IPS DF 4.7 (cell line): ENCODE data around the gene ABL2.
"Not testable (repeated sequence)": the region's sequence is repeated elsewhere in the genome, so short reads cannot be mapped to it uniquely, and the experiment has no call there.

Experiments
- DNase-seq: peaks from one replicate; pipeline ENCODE4 v3.0.0-alpha.2; 2013; ENCODE audit warnings: low spot score; ENCODE audit errors: extremely low read depth

The ABL2 gene

GRCh38 chr1:179217943-179218507 lies 11.5 kb downstream of the ABL2 start:
- no peak for DNase-seq

GRCh38 chr1:179213317-179213716 lies 16.2 kb downstream of the ABL2 start:
- not testable (repeated sequence) for DNase-seq

GRCh38 chr1:179208681-179209477 lies 20.6 kb downstream of the ABL2 start:
- DNase-seq = no peak

GRCh38 chr1:179206812-179207211 lies 22.7 kb downstream of the ABL2 start:
- DNase-seq = no peak

DNA sequence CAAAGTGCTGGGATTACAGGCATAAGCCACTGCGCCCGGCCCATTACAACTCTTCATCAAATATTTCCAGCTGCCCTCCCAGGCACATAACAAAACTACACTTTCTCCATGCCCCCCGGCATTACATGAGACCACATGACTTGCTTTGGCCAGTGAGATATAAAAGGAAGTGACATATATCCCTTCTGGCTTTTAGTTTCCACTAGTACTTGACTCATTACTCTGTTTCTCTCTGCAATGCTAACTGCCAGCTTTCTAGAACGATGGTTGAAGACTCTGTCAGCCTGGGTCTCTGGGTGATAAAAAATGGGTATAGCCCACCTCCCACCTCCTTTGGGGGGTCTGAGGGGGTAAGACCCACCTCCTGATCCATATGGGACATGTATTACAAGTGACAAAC lies 24.2 kb downstream of the ABL2 start:
- DNase-seq = no peak

DNA sequence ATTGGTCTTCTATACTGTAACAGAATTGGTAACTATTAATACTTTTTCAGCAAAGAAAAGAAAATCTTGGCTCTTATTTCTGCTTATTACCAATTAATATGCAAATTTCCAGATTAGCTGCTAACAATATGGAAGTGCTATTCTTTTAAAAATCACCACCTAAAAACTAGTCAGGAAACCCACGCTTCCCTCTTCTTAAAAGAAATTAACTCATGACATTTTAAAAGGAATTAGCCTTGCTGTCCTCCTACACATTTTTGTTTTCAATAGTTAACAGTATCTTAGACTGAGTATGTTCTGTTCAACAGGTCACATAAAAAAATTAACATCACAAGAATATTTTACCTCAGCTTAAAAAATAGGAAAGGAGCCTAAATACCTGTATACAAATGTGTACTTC lies 27.3 kb downstream of the ABL2 start:
- DNase-seq = no peak

- DNase-seq = no peak
Measured at GRCh38 chr1:179200586-179200985, 28.9 kb downstream of the ABL2 start.

- DNase-seq = no peak
Measured at GRCh38 chr1:179197690-179198297, 31.7 kb downstream of the ABL2 start.

GRCh38 chr1:179195857-179196256 lies 33.6 kb downstream of the ABL2 start:
- DNase-seq = not testable (repeated sequence)

DNA sequence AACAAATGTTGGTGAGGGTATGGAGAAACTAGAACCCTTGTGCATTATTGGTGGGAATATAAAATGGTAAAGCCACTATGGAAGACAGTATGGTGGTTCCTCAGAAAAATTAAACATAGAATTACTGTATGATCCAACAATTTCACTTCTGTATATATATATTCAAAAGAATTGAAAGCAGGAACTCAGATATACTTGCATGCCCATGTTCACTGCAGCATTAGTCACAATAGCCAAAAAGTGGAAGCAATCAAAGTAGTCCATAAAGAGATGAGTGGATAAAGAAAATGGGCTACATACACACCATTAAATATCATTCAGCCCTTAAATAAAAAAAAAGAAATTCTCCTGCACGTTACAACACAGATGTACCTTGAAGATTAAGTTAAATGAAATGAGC lies 34.1 kb downstream of the ABL2 start:
- DNase-seq = no peak

DNA sequence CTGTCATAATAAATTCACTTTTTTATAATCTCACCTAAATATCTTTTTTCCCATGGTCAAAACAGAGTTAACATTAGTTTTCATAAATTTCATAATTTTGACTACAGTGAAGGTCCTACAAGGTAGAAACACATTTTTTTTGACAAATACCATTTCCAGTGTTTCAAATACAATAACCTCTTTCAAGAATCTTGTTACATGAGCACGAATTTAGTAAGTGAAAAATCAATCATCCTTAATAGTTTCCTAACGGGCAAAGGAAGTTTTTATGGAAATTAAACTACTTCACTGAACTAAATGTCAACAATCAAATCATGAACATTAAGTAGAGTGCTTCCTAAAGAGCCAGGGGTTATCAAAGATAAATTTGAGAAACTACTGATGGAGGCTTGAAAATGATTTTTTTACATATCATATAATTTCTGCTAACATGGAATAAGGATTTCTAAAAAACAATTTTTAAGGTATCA lies 35.4 kb downstream of the ABL2 start:
- no peak for DNase-seq

- no peak for DNase-seq
Measured at GRCh38 chr1:179190861-179191260, 38.6 kb downstream of the ABL2 start.

DNA sequence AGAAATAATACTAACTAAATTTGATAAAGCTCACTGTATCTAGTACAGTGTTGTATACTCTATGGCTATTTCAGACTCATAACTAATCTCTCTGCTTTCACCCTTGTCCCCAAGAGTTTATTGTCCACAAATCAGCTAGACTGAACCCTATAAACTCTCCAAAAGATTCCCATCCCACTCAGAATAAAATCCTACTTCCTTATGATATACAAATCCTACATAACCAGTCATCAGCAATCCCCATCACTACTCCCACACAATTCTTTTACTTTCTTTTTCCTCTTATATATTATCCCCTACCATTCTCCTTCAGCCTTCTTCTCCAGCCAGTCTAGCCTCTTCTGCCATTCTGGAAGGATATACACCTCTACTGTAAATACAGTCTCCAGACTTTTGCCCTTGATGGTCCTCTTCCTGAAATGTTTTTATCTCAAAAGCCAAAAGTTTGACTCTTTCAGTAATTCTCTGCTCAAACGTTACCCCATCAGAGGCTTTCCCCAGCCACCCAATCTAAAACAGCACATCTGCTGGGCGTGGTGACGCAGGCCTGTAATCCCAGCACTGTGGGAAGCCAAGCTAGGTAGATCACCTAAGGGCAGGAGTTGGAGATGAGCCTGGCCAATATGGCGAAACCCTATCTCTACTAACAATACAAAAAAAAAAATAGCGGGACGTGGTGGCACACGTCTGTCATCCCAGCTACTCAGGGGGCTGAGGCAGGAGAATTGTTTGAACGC lies 41.6 kb downstream of the ABL2 start:
- DNase-seq = no peak

GRCh38 chr1:179187043-179187442 lies 42.4 kb downstream of the ABL2 start:
- no peak for DNase-seq

DNA sequence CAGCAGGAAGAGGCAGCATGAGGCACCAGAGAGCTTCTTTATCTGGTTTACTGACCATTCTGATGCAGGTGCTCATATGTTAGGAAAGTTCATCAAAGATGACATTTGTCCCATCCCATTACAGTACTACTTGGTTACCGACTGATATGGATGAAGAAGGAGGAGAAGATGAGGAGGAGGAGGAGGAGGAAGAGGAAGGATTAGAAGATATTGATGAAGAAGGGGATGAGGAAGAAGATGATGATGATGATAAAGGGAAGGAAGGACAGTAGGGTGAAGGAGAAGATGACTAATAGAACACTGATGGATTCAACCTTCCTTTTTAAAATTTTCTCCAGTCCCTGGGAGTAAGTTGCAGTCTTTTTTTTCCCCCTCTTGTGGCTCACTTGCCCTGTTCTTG lies 45.1 kb downstream of the ABL2 start:
- DNase-seq = no peak

DNA sequence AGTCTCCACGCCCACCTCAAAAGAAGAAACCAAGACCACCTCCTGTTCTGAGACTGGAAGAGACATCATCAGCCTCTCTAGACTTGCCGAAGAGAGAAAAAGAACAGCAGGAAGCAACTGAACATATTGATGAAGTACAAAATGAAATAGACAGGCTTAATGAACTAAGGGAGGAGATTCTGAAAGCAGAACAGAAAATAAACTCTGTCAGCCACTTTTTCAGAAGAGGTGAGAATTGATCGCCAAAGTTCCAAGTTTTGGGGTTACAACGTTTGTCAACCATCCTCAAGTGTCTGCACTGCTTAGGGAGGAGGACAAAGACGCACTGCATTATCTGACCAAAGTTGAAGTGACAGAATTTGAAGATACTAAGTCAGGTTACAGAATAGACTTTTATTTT lies 45.6 kb downstream of the ABL2 start:
- no peak for DNase-seq

GRCh38 chr1:179178950-179179349 lies 50.5 kb downstream of the ABL2 start:
- DNase-seq = no peak

- no peak for DNase-seq
Measured at GRCh38 chr1:179178183-179178582, 51.3 kb downstream of the ABL2 start.

DNA sequence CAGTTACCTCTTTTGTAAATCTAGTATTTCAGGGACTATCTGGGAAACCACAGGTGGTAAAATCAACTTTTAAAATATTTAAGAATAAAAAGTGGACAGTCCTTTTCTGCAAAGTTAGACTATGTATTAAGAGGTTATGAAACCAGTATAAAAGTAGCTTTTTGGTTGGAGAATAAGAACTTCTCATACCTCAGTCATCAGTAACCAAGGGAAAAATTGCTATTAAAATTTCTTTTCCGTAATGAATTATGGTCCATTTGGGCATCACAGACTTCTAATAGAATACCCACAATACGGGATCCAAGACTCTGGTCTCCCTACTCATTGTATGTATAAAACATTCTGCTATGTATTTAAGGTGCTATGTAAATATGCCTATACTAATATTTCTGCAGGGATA lies 51.9 kb downstream of the ABL2 start:
- DNase-seq = no peak

DNA sequence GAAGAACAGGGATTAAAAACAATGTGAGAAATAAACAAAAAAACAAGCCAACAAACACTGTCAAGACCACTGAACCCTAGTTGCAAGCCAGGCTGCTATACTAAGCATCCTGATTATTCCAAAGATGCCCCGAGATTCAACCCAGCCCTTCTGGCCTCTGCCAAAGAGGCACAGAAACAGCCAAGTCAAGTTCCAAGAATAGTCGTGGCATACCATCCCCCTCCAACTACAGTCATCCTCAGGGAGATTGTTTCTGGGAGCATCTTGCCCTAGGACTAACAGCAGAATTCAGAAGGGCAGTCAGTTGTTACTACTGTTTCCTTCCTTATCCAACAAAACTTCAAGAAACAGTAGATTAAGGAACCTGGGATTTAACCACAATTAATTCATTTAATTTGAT lies 52.3 kb downstream of the ABL2 start:
- no peak for DNase-seq

DNA sequence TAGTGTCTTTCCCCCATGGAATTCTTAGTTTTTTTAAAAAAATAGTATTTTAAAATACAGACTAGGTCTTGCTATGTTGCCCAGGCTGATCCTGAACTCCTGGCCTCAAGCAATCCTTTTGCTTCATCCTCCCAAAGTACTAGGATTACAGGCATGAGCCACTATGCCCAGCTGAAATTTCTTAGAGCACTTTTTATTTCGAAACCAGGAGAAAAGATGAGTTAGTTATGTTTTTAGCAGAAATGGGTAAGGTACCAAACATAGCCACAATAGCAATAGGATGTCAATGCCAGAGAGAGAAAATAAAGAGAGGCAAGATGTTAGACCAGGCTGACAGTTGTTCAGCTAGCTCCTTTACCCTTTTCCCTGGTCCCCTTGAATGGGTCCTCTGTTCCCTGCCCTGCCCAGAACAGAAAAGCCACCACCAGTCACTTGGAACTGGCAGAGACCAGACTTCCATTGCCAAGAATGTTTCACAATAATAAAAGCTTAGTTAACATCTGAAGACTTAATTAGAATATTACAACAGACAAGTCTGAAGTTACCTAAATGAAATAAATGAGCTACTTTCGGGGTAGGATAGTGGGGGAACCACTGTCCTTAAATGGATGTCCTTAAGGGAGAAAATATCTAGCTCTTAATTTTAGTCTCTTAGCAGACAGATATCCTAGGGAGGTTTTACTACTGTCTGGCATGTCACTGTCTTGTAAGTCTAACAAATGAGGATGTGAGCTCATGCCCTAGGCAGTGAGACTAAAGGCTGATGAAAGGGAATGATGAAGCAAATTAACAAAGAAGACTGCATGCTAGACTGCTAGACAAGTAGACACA lies 54.3 kb downstream of the ABL2 start:
- no peak for DNase-seq
